Right ventricle myocardium superior (tissue), 1 donor: Measurements from ENCODE around the gene COPE. TPM values are rescaled to one million over a fixed set of nuclear protein-coding genes. Genes with fewer than 3 reads are reported as not detected.
"Not testable (repeated sequence)": the region's sequence is repeated elsewhere in the genome, so short reads cannot be mapped to it uniquely, and the experiment has no call there.

Experiments used
- ATAC-seq: fragments of 200-7000 bp; cut with Tn5 transposase; one replicate; pipeline ENCODE4 v1.9.1; 2020; ENCODE audit warnings: mild to moderate bottlenecking; ENCODE audit not compliant: poor library complexity
- DNase-seq: peaks from one replicate; pipeline ENCODE4 v3.0.0-alpha.2; 2020
- intact Hi-C: fragments of 100-400 bp; cut with DNase I; formaldehyde crosslinking; loops from one replicate; pipeline ENCODE4 v1.11.2; 2022
- total RNA-seq: library from RNA; stranded (reverse); fragmentation: NEBNext Ultra II Directional; extraction: Animal tissue kit (Norgen Biotek cat#: 25700); gene quantifications from one replicate; pipeline ENCODE4 v1.2.1, GENCODE V29; 2021
- donor health status: DM: no; HTN: yes; CAD: no; lungs with severe emphysema.

Gene COPE
- total RNA-seq, 1 donor from 2014 or later = 121 TPM

DNA sequence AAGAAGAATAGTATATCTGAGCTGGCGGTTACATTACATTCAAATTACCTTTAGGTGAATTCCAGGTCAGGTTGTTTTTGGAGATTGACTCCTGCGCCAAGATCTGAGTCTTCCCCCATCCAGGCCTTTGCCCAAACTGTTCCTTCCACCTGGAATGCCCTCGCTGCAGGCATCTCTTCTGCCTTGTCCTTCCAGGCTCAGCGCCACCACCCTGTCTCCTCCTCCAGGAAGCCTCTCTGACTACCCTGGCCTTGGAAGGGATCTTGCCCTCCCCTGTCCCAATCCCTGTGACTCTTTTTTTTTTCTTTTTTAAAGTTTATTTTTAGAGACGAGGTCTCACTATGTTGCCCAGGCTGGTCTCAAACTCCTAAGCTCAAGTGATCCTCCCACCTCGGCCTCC lies 23.5 kb upstream of the COPE start:
- intact Hi-C loops = no loop called here
- ATAC-seq (no peak), DNase-seq (no peak)

- intact Hi-C loops = no loop called here
- ATAC-seq (no peak), DNase-seq (no peak)
These were observed 22.6 kb upstream of the COPE start for GRCh38 chr19:18941628-18942354.

DNA sequence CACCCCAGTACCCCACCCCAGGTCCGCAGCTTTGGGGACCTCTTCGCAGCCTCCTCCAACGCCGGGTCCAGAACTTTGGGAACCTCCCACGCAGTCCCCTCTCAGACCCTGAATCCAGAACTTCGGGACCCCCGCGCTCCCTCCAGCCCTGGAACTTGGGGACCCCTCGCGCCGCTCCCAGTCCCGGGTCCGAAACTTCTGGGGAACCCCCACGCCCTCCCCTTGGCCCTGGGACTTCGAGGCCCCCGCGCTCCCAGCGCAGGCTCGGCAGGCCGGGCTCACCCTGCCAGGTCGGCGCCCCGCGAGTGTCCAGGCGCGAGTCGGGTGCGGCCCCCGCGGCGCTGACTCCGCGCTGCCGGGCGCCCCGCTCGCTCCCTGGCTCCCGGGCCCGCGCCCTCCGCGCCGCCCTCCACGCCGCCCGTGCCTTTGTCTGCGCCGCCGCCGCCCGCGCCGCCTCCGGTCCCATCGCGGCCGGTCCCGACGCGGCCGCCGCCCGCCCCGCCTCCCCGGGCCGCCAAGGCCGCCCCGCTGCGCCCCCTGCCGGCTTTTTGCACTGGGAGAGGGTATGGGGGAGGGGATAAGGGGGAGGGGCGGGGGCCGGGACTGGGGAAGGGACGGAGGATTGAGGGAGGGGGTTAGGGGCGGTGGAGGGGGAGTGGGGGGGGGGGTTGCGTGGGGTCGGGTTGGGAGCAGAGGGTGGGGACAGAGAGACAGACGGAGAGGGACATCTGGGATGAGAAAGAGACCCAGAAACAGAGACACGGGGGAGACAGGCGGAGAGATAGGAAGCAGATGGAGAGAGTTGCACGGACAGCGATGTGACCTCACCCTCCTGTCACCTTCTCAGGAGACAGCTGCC lies 21.8 kb upstream of the COPE start, which contains the start of gene HOMER3:
HOMER3 (minus strand) TSS at position 449 of the 859 bp plus-strand sequence. CDS start 2,235 bp downstream, outside the sequence.
- DNase-seq (peak; percentile 90), ATAC-seq (peak; percentile 93)
- intact Hi-C loops = no loop called here

GRCh38 chr19:18939922-18940768 lies 21.0 kb upstream of the COPE start:
- ATAC-seq (peak; percentile 32), DNase-seq (peak; percentile 57)
- intact Hi-C loops = no loop called here

- intact Hi-C loops = no loop called here
- no peak for DNase-seq
- ATAC-seq = no peak
These were observed 20.0 kb upstream of the COPE start for GRCh38 chr19:18939163-18939562.

- intact Hi-C loops = no loop called here
- DNase-seq (no peak), ATAC-seq (no peak)
These were observed 14.1 kb upstream of the COPE start for GRCh38 chr19:18933297-18933696.

- intact Hi-C loops = no loop called here
- DNase-seq (peak; percentile 87), ATAC-seq (peak; percentile 86)
These were observed 13.1 kb upstream of the COPE start for GRCh38 chr19:18932216-18932841.

- DNase-seq = no peak
- intact Hi-C loops = no loop called here
- no peak for ATAC-seq
These were observed 12.4 kb upstream of the COPE start for GRCh38 chr19:18931316-18932162.

- ATAC-seq (no peak), DNase-seq (no peak)
- intact Hi-C loops = no loop called here
These were observed 10.1 kb upstream of the COPE start for GRCh38 chr19:18929311-18929710.

DNA sequence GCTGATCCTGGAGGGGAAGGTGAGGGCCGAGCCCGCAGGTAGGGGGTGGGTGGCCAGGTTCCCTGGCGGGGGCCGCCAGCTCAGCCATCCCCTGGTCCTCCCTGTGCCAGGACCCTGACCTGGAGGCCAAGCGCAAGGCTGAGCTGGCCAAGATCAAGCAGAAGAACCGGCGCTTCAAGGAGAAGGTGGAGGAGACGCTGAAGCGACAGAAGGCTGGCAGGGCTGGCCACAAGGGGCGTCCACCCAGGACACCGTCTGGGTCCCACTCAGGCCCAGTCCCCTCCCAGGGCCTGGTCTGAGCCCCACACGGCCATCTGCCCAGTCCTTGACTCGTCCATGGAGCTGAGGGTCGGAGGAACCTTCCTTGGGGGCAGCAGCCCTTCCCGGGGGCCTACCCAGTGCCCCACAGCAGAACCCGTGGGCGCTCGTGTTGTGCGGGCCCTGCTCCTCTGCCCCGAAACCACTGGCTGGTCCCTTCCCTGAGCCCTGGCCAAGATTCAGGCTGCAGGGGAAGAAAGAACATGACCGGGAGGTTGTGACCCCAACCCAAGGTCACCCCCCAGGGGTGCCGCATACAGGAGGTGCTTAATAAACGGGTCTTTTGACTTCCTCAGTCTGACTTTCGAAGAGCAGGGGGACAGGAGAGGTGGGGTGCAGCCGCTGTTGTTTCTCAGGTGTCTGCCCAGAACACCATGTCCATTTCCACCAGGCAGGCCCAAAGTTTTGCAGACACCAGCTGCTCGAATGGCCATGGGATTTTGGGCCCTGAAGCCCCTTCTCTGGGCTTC lies 9.0 kb upstream of the COPE start:
- no peak for ATAC-seq
- no peak for DNase-seq
- intact Hi-C loops = no loop called here

- no peak for ATAC-seq
- intact Hi-C loops = no loop called here
These were observed 5.6 kb upstream of the COPE start for GRCh38 chr19:18924684-18925213.

GRCh38 chr19:18922228-18922985 lies 3.2 kb upstream of the COPE start:
- no peak for DNase-seq
- no peak for ATAC-seq
- intact Hi-C loops = no loop called here

More at GRCh38 chr19:18924684-18925213, 5.6 kb upstream of the COPE start:
- DNase-seq = no peak

DNA sequence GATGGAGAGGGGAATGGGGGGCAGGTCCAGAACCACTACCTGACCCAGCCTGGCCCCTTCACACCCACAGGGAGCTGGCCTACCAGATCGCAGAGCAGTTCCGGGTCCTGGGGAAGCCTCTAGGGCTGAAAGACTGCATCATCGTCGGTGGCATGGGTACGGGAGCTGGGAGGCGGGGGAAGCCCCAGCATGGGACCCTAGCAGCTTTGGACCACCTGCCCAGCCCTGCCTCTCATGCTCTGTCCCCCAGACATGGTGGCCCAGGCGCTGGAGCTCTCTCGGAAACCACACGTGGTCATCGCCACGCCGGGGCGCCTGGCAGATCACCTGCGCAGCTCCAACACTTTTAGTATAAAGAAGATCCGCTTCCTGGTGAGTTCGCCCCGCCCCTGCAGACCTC lies 2.4 kb upstream of the COPE start:
- DNase-seq (no peak), ATAC-seq (no peak)
- intact Hi-C loops = no loop called here

GRCh38 chr19:18920400-18920799 lies 1.2 kb upstream of the COPE start:
- DNase-seq (no peak), ATAC-seq (no peak)
- intact Hi-C loops = no loop called here

- no peak for ATAC-seq
- DNase-seq = no peak
- intact Hi-C loops = no loop called here
These were observed 670 bp upstream of the COPE start for GRCh38 chr19:18919900-18920214.

DNA sequence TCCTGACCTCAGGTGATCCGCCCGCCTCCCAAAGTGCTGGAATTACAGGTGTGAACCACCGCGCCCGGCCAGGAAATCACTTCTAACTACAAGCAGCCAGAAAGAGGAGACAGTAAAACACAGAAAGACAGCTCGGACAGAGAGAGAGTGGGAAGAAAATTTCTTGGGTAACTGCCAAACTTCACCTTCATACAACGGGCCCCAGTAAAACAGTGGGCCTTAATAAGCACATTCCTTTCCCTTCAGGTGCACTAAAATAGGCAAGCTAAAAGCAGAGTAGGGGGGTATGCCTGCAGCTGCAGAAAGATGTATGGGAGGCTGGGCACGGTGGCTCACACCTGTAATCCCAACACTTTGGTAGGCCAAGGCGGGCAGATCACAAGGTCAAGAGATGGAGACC lies 1.6 kb downstream of the COPE start:
- DNase-seq, intact Hi-C loops, ATAC-seq: not testable (repeated sequence)
